Neural progenitor cell (in vitro differentiated cells): ENCODE results near the gene KRAS.

Experiments used
- CTCF ChIP-seq: fragments of 200-600 bp; sonication (generic); IDR thresholded peaks from 2 replicates; pipeline ENCODE4 v1.5.1; 2017; ENCODE audit warnings: antibody characterized with exemption, mild to moderate bottlenecking
- EZH2 ChIP-seq: fragments of 200-600 bp; sonication (generic); IDR thresholded peaks from 2 replicates; pipeline ENCODE4 v1.6.1; 2017; ENCODE audit warnings: antibody characterized with exemption, mild to moderate bottlenecking, moderate library complexity
- EZH2phosphoT487 ChIP-seq: fragments of 200-600 bp; sonication (generic); IDR thresholded peaks from 2 replicates; pipeline ENCODE4 v1.6.1; 2017; ENCODE audit warnings: antibody characterized with exemption

DNA sequence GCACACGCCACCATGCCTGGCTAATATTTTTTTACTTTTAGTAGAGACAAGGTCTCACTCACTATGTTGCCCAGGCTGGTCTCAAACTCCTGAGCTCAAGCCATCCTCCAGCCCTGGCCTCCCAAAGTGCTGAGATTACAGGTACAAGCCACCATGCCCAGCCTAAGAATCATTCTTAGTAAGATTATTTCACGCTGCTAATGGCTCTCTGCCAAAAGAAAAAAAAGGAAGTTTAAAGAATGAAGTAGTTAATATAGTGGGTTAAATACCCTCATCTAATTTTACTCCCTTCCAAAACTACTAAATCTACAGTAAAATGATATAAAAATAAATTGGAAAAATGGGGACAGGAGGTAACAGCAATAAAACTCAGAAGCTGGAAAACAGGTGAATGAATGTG, 53.1 kb downstream of the KRAS start:
- TF ChIP-seq CTCF (no peak), EZH2 (no peak), EZH2phosphoT487 (no peak)
